HFFc6 (cell line): ENCODE measurements around the gene THOC5. TPM values are rescaled to one million over a fixed set of nuclear protein-coding genes. Genes with fewer than 3 reads are reported as not detected.

Experiments
- DNase-seq: peaks from one replicate; pipeline ENCODE4 v3.0.0-alpha.2; 2018
- H3K27ac Mint-ChIP-seq: 2 replicates; pipeline ENCODE4 v1.8.0; 2020; ENCODE audit warnings: mild to moderate bottlenecking, mixed read lengths
- H3K27me3 Mint-ChIP-seq: 2 replicates; pipeline ENCODE4 v1.8.0; 2021; ENCODE audit warnings: mild to moderate bottlenecking, moderate library complexity, mixed read lengths; ENCODE audit not compliant: insufficient read depth
- H3K36me3 Mint-ChIP-seq: 2 replicates; pipeline ENCODE4 v1.8.0; 2021; ENCODE audit warnings: low read depth, mixed read lengths
- H3K4me1 Mint-ChIP-seq: 2 replicates; pipeline ENCODE4 v1.8.0; 2020; ENCODE audit warnings: low read depth, mixed read lengths
- H3K4me3 Mint-ChIP-seq: 2 replicates; pipeline ENCODE4 v1.8.0; 2020; ENCODE audit warnings: mild to moderate bottlenecking, moderate library complexity, mixed read lengths
- H3K9me3 Mint-ChIP-seq: 2 replicates; pipeline ENCODE4 v1.8.0; 2020; ENCODE audit warnings: mild to moderate bottlenecking, mixed read lengths
- total RNA-seq, 6 experiments: library from RNA; stranded (reverse); fragmentation: NEBNext Ultra II Directional; extraction: Animal tissue kit (Norgen Biotek cat#: 25700); gene quantifications; 2 replicates in 1 of 6; 3 replicates in 5 of 6; pipeline ENCODE4 v1.2.3, GENCODE V29; 2021
- TF ChIP-seq, protein P1 (sequence below): fragments of 200-600 bp; sonication (generic); IDR thresholded peaks from 2 replicates; pipeline ENCODE4 v1.5.0; 2021; ENCODE audit warnings: antibody characterized with exemption, mild to moderate bottlenecking

THOC5 gene
- total RNA-seq, 6 experiments from 2014 or later = 50.9 to 55.4 (median 53.0) TPM

DNA sequence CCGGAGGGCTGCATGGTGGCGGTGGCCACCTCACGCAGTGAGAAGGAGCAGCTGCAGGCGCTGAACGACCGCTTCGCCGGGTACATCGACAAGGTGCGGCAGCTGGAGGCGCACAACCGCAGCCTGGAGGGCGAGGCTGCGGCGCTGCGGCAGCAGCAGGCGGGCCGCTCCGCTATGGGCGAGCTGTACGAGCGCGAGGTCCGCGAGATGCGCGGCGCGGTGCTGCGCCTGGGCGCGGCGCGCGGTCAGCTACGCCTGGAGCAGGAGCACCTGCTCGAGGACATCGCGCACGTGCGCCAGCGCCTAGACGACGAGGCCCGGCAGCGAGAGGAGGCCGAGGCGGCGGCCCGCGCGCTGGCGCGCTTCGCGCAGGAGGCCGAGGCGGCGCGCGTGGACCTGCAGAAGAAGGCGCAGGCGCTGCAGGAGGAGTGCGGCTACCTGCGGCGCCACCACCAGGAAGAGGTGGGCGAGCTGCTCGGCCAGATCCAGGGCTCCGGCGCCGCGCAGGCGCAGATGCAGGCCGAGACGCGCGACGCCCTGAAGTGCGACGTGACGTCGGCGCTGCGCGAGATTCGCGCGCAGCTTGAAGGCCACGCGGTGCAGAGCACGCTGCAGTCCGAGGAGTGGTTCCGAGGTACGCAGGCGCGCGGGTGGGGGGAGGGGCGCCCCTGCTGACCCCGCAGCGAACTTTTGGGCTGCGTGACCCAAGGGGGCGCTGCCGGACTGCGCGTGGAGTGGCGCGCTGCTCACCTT is 72.9 kb downstream of the THOC5 start:
- TF ChIP-seq, protein P1, sequence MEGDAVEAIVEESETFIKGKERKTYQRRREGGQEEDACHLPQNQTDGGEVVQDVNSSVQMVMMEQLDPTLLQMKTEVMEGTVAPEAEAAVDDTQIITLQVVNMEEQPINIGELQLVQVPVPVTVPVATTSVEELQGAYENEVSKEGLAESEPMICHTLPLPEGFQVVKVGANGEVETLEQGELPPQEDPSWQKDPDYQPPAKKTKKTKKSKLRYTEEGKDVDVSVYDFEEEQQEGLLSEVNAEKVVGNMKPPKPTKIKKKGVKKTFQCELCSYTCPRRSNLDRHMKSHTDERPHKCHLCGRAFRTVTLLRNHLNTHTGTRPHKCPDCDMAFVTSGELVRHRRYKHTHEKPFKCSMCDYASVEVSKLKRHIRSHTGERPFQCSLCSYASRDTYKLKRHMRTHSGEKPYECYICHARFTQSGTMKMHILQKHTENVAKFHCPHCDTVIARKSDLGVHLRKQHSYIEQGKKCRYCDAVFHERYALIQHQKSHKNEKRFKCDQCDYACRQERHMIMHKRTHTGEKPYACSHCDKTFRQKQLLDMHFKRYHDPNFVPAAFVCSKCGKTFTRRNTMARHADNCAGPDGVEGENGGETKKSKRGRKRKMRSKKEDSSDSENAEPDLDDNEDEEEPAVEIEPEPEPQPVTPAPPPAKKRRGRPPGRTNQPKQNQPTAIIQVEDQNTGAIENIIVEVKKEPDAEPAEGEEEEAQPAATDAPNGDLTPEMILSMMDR = no peak
- H3K27me3 Mint-ChIP-seq = peaks cover 33% of the 10 kb centered on the region
- no peak for DNase-seq
- peaks cover 11% of the 10 kb centered on the region for H3K4me1 Mint-ChIP-seq
- H3K27ac Mint-ChIP-seq = no peak overlapping the region
- peaks cover 9% of the 10 kb centered on the region; the same call in 1 of the 2 replicates for H3K9me3 Mint-ChIP-seq
- H3K4me3 Mint-ChIP-seq = no peak overlapping the region
- H3K36me3 Mint-ChIP-seq = no peaks in the 10 kb centered on the region

DNA sequence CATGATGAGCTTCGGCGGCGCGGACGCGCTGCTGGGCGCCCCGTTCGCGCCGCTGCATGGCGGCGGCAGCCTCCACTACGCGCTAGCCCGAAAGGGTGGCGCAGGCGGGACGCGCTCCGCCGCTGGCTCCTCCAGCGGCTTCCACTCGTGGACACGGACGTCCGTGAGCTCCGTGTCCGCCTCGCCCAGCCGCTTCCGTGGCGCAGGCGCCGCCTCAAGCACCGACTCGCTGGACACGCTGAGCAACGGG is 73.4 kb downstream of the THOC5 start:
- Mint-ChIP-seq H3K36me3 (no peaks in the 10 kb centered on the region), H3K27me3 (peaks cover 31% of the 10 kb centered on the region), H3K27ac (no peak overlapping the region), H3K9me3 (peaks cover 9% of the 10 kb centered on the region; the same call in 1 of the 2 replicates), H3K4me3 (no peak overlapping the region), H3K4me1 (peaks cover 11% of the 10 kb centered on the region)
- TF ChIP-seq, protein P1 = no peak
- no peak for DNase-seq

DNA sequence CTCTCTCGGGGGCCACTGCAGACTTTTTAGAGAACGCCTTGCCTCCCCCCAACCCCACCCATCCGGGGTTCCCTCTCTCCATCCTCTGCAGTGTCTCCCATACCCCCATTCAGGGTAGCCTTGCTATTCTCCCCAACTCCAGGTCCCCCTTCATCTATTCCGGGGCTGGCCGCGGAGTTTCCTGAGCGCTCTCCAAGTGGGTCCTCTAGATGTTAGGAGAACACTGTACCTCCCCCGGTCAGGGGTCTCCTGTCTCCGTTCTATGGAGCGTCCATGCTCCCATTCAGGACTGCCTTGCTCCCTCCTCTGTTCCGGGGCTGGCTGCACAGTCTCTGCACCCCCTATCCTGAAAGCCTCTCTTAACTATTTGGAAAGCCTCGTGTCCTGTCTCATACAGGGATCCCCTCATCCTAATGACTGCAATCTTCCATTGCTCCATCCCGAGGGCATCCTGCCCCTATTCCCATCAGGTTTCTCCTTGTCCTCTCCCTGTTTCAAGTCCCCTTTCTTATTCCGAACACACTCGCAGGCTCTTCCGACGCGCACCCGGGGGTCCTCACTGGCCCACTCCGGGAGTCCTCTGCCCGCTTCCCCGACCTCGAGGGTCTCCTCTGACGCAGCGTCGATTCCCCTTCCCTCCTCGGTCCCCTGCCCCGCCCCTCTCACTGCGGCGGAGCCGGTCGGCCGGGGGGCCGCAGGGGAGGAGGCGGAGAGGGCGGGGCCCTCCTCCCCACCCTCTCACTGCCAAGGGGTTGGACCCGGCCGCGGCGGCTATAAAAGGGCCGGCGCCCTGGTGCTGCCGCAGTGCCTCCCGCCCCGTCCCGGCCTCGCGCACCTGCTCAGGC is 73.9 kb downstream of the THOC5 start, which contains the start of gene NEFH:
Gene NEFH (plus strand): TSS at position 802 of the 845 bp plus-strand sequence. CDS start 45 bp downstream, outside the sequence.
- Mint-ChIP-seq H3K36me3 (no peaks in the 10 kb centered on the region), H3K4me1 (peaks cover 11% of the 10 kb centered on the region), H3K9me3 (peaks cover 9% of the 10 kb centered on the region; the same call in 1 of the 2 replicates), H3K27ac (no peak within 1 kb of the TSS), H3K27me3 (peaks cover 31% of the 10 kb centered on the region), H3K4me3 (no peak within 1 kb of the TSS)
- TF ChIP-seq, protein P1 = no peak
- DNase-seq = no peak

DNA sequence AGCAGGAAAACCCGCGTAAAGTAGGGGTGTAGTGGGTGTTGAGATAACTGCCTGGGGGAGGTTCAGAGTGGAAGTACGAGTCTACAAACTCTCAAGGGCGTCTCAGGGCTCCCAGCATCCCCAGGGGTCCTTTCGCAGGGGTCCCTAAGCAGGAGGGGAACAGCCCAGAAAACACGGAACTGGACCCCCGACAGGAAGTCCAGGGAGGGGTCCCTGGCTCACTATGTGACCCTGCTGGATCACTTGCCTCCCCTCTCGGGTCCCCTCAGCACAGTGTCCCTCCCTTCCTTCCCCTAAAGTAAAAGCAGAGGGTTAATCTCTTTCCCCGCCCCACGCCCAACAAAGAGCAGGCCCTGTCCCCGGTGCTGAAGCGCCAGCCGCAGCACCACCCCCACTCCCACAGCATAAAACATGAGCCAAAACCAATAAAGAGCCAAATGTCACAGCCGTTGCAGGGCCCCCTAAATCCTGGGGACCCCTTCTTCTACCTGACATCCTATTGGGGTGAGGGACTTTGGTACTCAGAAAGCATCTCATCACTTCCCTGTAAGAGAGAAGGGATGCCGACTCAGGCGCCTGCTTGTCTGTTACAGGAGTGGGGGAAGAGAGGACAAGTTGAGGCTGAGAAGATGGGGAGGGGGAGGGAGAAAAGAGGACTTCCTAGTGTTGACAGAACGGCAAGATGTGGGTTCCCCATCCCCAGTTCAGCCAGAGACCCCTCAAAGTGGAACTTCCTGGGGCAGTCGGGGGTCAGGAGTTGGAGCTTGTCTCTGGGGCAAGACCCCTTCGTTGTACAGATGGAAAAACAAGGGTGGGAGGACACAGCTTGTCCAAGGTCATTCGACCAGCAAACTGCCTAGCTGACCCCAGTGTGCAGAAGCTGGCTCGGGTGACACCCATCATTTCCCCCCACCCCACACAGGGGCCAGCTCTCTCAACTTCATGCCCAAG is 75.0 kb downstream of the THOC5 start:
- H3K27me3 Mint-ChIP-seq = peaks cover 41% of the 10 kb centered on the region
- TF ChIP-seq, protein P1 = no peak
- peaks cover 9% of the 10 kb centered on the region; the same call in 1 of the 2 replicates for H3K9me3 Mint-ChIP-seq
- no peak for DNase-seq
- H3K4me3 Mint-ChIP-seq = no peak overlapping the region
- H3K4me1 Mint-ChIP-seq = peaks cover 11% of the 10 kb centered on the region
- H3K27ac Mint-ChIP-seq = no peak overlapping the region
- no peaks in the 10 kb centered on the region for H3K36me3 Mint-ChIP-seq

DNA sequence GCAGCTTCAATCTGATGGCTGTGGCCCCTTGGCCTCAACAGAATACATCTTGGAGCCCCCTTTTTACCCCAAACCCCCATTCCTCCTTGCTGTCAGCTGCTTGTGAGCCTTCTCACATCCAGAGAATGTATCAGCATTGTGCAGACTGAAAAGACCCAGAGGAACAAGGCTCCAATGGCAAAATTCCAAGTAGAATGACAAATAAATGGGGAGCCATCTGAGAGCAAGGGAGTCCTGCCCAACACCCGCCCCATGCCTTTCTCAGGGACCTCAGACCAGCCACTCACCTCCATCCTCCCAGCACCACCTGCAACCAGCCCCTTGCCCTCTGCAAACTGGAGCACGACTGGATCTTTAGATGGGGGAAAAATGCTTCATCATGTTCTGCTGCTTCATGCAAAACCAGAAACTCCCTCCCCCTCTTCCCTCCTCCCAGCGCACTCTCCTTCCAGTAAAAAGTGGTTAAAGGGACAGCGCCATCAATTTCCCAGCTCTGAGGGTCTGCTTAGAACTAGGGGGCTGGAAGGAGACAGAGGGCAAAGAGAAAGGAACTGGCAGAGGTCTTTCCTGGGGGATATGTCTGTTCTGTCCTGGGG is 75.7 kb downstream of the THOC5 start:
- TF ChIP-seq, protein P1 = no peak
- Mint-ChIP-seq H3K4me1 (peaks cover 11% of the 10 kb centered on the region), H3K27ac (no peak overlapping the region), H3K9me3 (peaks cover 9% of the 10 kb centered on the region; the same call in 1 of the 2 replicates), H3K4me3 (no peak overlapping the region), H3K27me3 (peaks cover 41% of the 10 kb centered on the region), H3K36me3 (no peaks in the 10 kb centered on the region)
- no peak for DNase-seq
